Transverse colon (tissue), 4 donors: ENCODE measurements around the gene STK32B. TPM values are rescaled to one million over a fixed set of nuclear protein-coding genes. Genes with fewer than 3 reads are reported as not detected.

Experiments used
- DNase-seq: peaks from one replicate; pipeline ENCODE4 v3.0.0-alpha.2; 2019
- H3K27ac ChIP-seq, 4 donors: fragments of 200-600 bp; sonication (generic); 2 replicates each; pipeline ENCODE4 v1.5.1; 2016 to 2018; ENCODE audit warnings: inconsistent platforms in 4 of 4
- H3K27me3 ChIP-seq: fragments of 200-600 bp; sonication (generic); 2 replicates; pipeline ENCODE4 v1.5.1; 2017; ENCODE audit warnings: inconsistent platforms
- H3K36me3 ChIP-seq, 4 donors: fragments of 200-600 bp; sonication (generic); 2 replicates each; pipeline ENCODE4 v1.5.1; 2017 to 2019; ENCODE audit warnings: inconsistent platforms in 4 of 4
- H3K4me1 ChIP-seq, 4 donors: fragments of 200-600 bp; sonication (generic); 2 replicates each; pipeline ENCODE4 v1.5.1; 2017 to 2020; ENCODE audit warnings: inconsistent platforms in 4 of 4
- H3K4me3 ChIP-seq, 4 donors: fragments of 200-600 bp; sonication (generic); 1 replicate in 1 of 4; 2 replicates in 3 of 4; pipeline versions ENCODE4 v1.5.1 to v1.6.1; 2017 to 2019; ENCODE audit warnings: inconsistent platforms in 4 of 4
- H3K9me3 ChIP-seq, 2 donors: fragments of 200-600 bp; sonication (generic); 2 replicates each; pipeline ENCODE4 v1.5.1; 2017 to 2019; ENCODE audit warnings: inconsistent platforms in 2 of 2
- CTCF ChIP-seq, 5 experiments: fragments of 200-600 bp in 3 of 5; fragments of 450-650 bp in 2 of 5; sonication (generic) in 3 of 5; IDR thresholded peaks; 1 replicate in 2 of 5; 2 replicates in 3 of 5; pipeline ENCODE4 v1.5.1; 2016 to 2017; ENCODE audit warnings: antibody characterized with exemption in 5 of 5, inconsistent platforms in 3 of 5, mild to moderate bottlenecking in 2 of 5, moderate library complexity in 1 of 5
- EP300 ChIP-seq: sonication (generic); formaldehyde crosslinking; IDR thresholded peaks from one replicate; pipeline ENCODE4 v1.6.1; 2017; ENCODE audit warnings: antibody characterized with exemption, low read depth
- POLR2A ChIP-seq: fragments of 450-650 bp; IDR thresholded peaks from one replicate; pipeline ENCODE4 v1.6.1; 2016; ENCODE audit warnings: antibody characterized with exemption, mild to moderate bottlenecking, moderate library complexity
- POLR2AphosphoS5 ChIP-seq, 3 donors: sonication (generic); formaldehyde crosslinking; IDR thresholded peaks; one replicate each; pipeline ENCODE4 v1.6.1; 2016; ENCODE audit warnings: antibody characterized with exemption in 3 of 3
- WGBS, 2 donors: methylation state at CpG; one replicate each; pipeline ENCODE4 v1.1.5; 2018; ENCODE audit warnings: low coverage in 1 of 2; 5-methylcytosine and 5-hydroxymethylcytosine counted together
- in situ Hi-C, 4 donors: fragments of 200-750 bp; cut with MboI; loops; one replicate each; pipeline versions ENCODE4 v1.15.0 to v1.15.1; 2017; ENCODE audit warnings: low sequenced_read_pairs in 3 of 4, low pct_ligation_motif_present in 1 of 4, low pct_unique_long_range_greater_than_20kb in 1 of 4
- intact Hi-C: fragments of 100-400 bp; cut with DNase I; formaldehyde crosslinking; loops from one replicate; pipeline ENCODE4 v1.15.1; 2023; ENCODE audit warnings: low total_unique reads
- total RNA-seq, 4 donors: library from RNA; depleted of rRNA; stranded (reverse); fragments of >200 nt; gene quantifications; one replicate each; pipeline ENCODE4 v1.1.0, GENCODE V29; 2016

STK32B gene
- total RNA-seq, 4 donors from 2014 or later, result 0.37 to 1.1 (median 0.64) TPM

- intact Hi-C loops, result no loop called here
- Histone ChIP-seq H3K27ac (no peak overlapping the region), H3K4me3 (no peak overlapping the region), H3K36me3 (no peaks in the 10 kb centered on the region), H3K4me1 (no peaks in the 10 kb centered on the region), H3K9me3 (no peaks in the 10 kb centered on the region), H3K27me3 (no peaks in the 10 kb centered on the region)
- 67 to 72% methylated on average over 1 of the region's 1 CpG for WGBS, 2 donors
- in situ Hi-C loops, result no loop called here
- no peak for DNase-seq
- TF ChIP-seq EP300 (no peak), CTCF (IDR thresholded peaks at IDR 0.05) (no peak), POLR2AphosphoS5 (IDR thresholded peaks at IDR 0.05) (no peak), POLR2A (no peak)
Measured at GRCh38 chr4:5209862-5210261, 158.6 kb downstream of the STK32B start.

GRCh38 chr4:5211282-5211839, 160.1 kb downstream of the STK32B start:
- DNase-seq, result no peak
- TF ChIP-seq CTCF (IDR thresholded peaks at IDR 0.05) (no peak), POLR2A (no peak), EP300 (no peak), POLR2AphosphoS5 (IDR thresholded peaks at IDR 0.05) (no peak)
- Histone ChIP-seq H3K4me3 (no peak overlapping the region), H3K27ac (no peak overlapping the region), H3K9me3 (no peaks in the 10 kb centered on the region), H3K27me3 (no peaks in the 10 kb centered on the region), H3K36me3 (no peaks in the 10 kb centered on the region), H3K4me1 (no peaks in the 10 kb centered on the region)
- WGBS, 2 donors, result 49 to 64% methylated on average over 2 to 3 of the region's 3 CpGs
- intact Hi-C loops, result no loop called here
- in situ Hi-C loops, result no loop called here

GRCh38 chr4:5212255-5213013, 161.2 kb downstream of the STK32B start:
- intact Hi-C loops, result no loop called here
- Histone ChIP-seq H3K4me1 (no peaks in the 10 kb centered on the region), H3K27ac (no peak overlapping the region), H3K36me3 (no peaks in the 10 kb centered on the region), H3K27me3 (no peaks in the 10 kb centered on the region), H3K4me3 (no peak overlapping the region), H3K9me3 (no peaks in the 10 kb centered on the region)
- DNase-seq, result no peak
- 49 to 65% methylated on average over 8 to 14 of the region's 14 CpGs for whole genome bisulfite sequencing, 2 donors
- TF ChIP-seq CTCF (IDR thresholded peaks at IDR 0.05) (no peak), POLR2AphosphoS5 (IDR thresholded peaks at IDR 0.05) (no peak), EP300 (no peak), POLR2A (no peak)
- in situ Hi-C loops, result no loop called here

- intact Hi-C loops (no loop called here), in situ Hi-C loops (no loop called here)
- Histone ChIP-seq H3K4me3 (no peak overlapping the region), H3K36me3 (no peaks in the 10 kb centered on the region), H3K27me3 (no peaks in the 10 kb centered on the region), H3K27ac (no peak overlapping the region), H3K9me3 (no peaks in the 10 kb centered on the region), H3K4me1 (no peaks in the 10 kb centered on the region)
- DNase-seq, result no peak
- 73 to 88% methylated on average over 3 to 4 of the region's 4 CpGs for WGBS, 2 donors
- TF ChIP-seq CTCF (IDR thresholded peaks at IDR 0.05), result no peak
- TF ChIP-seq POLR2AphosphoS5 (IDR thresholded peaks at IDR 0.05), result no peak
- TF ChIP-seq POLR2A, result no peak
- TF ChIP-seq EP300, result no peak
Measured at GRCh38 chr4:5213087-5213595, 161.9 kb downstream of the STK32B start.
